Cardiac septum (tissue), 1 donor: Measurements from ENCODE around the gene TMEM114. TPM values are rescaled to one million over a fixed set of nuclear protein-coding genes. Genes with fewer than 3 reads are reported as not detected.

Experiments
- DNase-seq: peaks from one replicate; pipeline ENCODE4 v3.0.0-alpha.2; 2020; ENCODE audit warnings: low spot score
- intact Hi-C: fragments of 100-400 bp; cut with DNase I; formaldehyde crosslinking; loops from one replicate; pipeline ENCODE4 v1.14.0; 2022
- total RNA-seq: library from RNA; stranded (reverse); fragmentation: NEBNext Ultra II Directional; extraction: Animal tissue kit (Norgen Biotek cat#: 25700); gene quantifications from one replicate; pipeline ENCODE4 v1.2.1, GENCODE V29; 2021
- donor health status: DM: no; HTN: no; CAD: no.

Gene TMEM114
- total RNA-seq, 1 donor from 2014 or later = not detected

GRCh38 chr16:8554022-8554421 is 36.3 kb downstream of the TMEM114 start:
- intact Hi-C loops = no loop called here
- DNase-seq = no peak

- intact Hi-C loops = no loop called here
- no peak for DNase-seq
Measured at GRCh38 chr16:8552487-8553221, 37.7 kb downstream of the TMEM114 start.

- intact Hi-C loops = no loop called here
- DNase-seq = no peak
Measured at GRCh38 chr16:8551388-8552332, 38.7 kb downstream of the TMEM114 start.

GRCh38 chr16:8550728-8551387 is 39.5 kb downstream of the TMEM114 start:
- no peak for DNase-seq
- intact Hi-C loops = no loop called here

- intact Hi-C loops = no loop called here
- no peak for DNase-seq
Measured at GRCh38 chr16:8549843-8550412, 40.4 kb downstream of the TMEM114 start.

- intact Hi-C loops = no loop called here
- no peak for DNase-seq
Measured at GRCh38 chr16:8548166-8548565, 42.1 kb downstream of the TMEM114 start.

GRCh38 chr16:8547762-8548161 is 42.5 kb downstream of the TMEM114 start:
- intact Hi-C loops = no loop called here
- DNase-seq = no peak

- intact Hi-C loops = no loop called here
- DNase-seq = no peak
Measured at GRCh38 chr16:8544406-8544805, 45.9 kb downstream of the TMEM114 start.

GRCh38 chr16:8543258-8543657 is 47.1 kb downstream of the TMEM114 start:
- DNase-seq = no peak
- intact Hi-C loops = no loop called here

- DNase-seq = no peak
- intact Hi-C loops = no loop called here
Measured at GRCh38 chr16:8542393-8542792, 47.9 kb downstream of the TMEM114 start.

GRCh38 chr16:8541868-8542267 is 48.4 kb downstream of the TMEM114 start:
- intact Hi-C loops = no loop called here
- no peak for DNase-seq

GRCh38 chr16:8537691-8538342 is 52.5 kb downstream of the TMEM114 start:
- no peak for DNase-seq

GRCh38 chr16:8533509-8533908 is 56.8 kb downstream of the TMEM114 start:
- intact Hi-C loops = no loop called here
- no peak for DNase-seq

More at GRCh38 chr16:8537691-8538342, 52.5 kb downstream of the TMEM114 start:
- intact Hi-C loops = no loop called here

- intact Hi-C loops = no loop called here
- no peak for DNase-seq
Measured at GRCh38 chr16:8530752-8531384, 59.4 kb downstream of the TMEM114 start.

GRCh38 chr16:8528471-8528870 is 61.8 kb downstream of the TMEM114 start:
- intact Hi-C loops = no loop called here
- DNase-seq = no peak

- no peak for DNase-seq
- intact Hi-C loops = no loop called here
Measured at GRCh38 chr16:8523932-8524331, 66.4 kb downstream of the TMEM114 start.

- intact Hi-C loops = no loop called here
- DNase-seq = no peak
Measured at GRCh38 chr16:8522757-8523156, 67.6 kb downstream of the TMEM114 start.

- no peak for DNase-seq
- intact Hi-C loops = no loop called here
Measured at GRCh38 chr16:8519643-8520042, 70.7 kb downstream of the TMEM114 start.
